Stimulated activated naive B cell treated with anti-CD40 and anti-IgM and Interleukin-4, amounts not matched to agents 10 μg/mL and 1 μg/mL and 100 μg/mL, for 72 hours (primary cell): ENCODE data around the gene ANKRD36B.
A peak's percentile ranks its signal among the peaks of the same experiment; 100 is the strongest.
"Not testable (repeated sequence)": the region's sequence is repeated elsewhere in the genome, so short reads cannot be mapped to it uniquely, and the experiment has no call there.

ENCODE experiments used
- ATAC-seq, 2 donors: fragments of 150-1000 bp; cut with Tn5 transposase; replicated peaks; 2 replicates each; pipeline ENCODE4 v1.10.0; 2021; ENCODE audit warnings: moderate library complexity in 1 of 2
- DNase-seq: peaks from one replicate; pipeline ENCODE4 v3.0.0; 2021
- H3K27ac Mint-ChIP-seq: one replicate; pipeline ENCODE4 v1.8.0; 2022; ENCODE audit warnings: mild to moderate bottlenecking, mixed read lengths
- H3K27me3 Mint-ChIP-seq, 2 donors: one replicate each; pipeline ENCODE4 v1.8.0; 2022; ENCODE audit warnings: mixed read lengths in 2 of 2
- H3K36me3 Mint-ChIP-seq, 2 donors: one replicate each; pipeline ENCODE4 v1.8.0; 2022; ENCODE audit warnings: mixed read lengths in 2 of 2, mild to moderate bottlenecking in 1 of 2
- H3K4me1 Mint-ChIP-seq, 2 donors: one replicate each; pipeline ENCODE4 v1.8.0; 2022; ENCODE audit warnings: mixed read lengths in 2 of 2, mild to moderate bottlenecking in 1 of 2
- H3K4me3 Mint-ChIP-seq, 2 donors: one replicate each; pipeline ENCODE4 v1.8.0; 2022; ENCODE audit warnings: mild to moderate bottlenecking in 2 of 2, mixed read lengths in 2 of 2, moderate library complexity in 1 of 2
- H3K9me3 Mint-ChIP-seq, 2 donors: one replicate each; pipeline ENCODE4 v1.8.0; 2022; ENCODE audit warnings: mixed read lengths in 2 of 2, mild to moderate bottlenecking in 1 of 2

The ANKRD36B gene

GRCh38 chr2:97490141-97490540, 99.5 kb downstream of the ANKRD36B start:
- not testable (repeated sequence) for H3K27ac Mint-ChIP-seq, H3K27me3 Mint-ChIP-seq, H3K4me3 Mint-ChIP-seq, H3K4me1 Mint-ChIP-seq, ATAC-seq, H3K36me3 Mint-ChIP-seq, H3K9me3 Mint-ChIP-seq
- DNase-seq = peak; percentile 0
